Endometrial microvascular endothelial cells (primary cell): ENCODE measurements around the gene GPAT2. TPM values are rescaled to one million over a fixed set of nuclear protein-coding genes. Genes with fewer than 3 reads are reported as not detected.
"Not testable (repeated sequence)": the region's sequence is repeated elsewhere in the genome, so short reads cannot be mapped to it uniquely, and the experiment has no call there.

Experiments
- in situ Hi-C: cut with HindIII; loops from 2 replicates; pipeline ENCODE4 v1.10.0; 2017; ENCODE audit warnings: low sequenced_read_pairs, low pct_unique_long_range_greater_than_20kb; ENCODE audit errors: inconsistent ontology term
- total RNA-seq: library from RNA; depleted of rRNA; stranded (reverse); fragments of >200 nt; gene quantifications from one replicate; pipeline ENCODE4 v1.2.3, GENCODE V29; 2015; ENCODE audit errors: inconsistent ontology term

The GPAT2 gene
- total RNA-seq, 1 donor from 2014 or later = 4.3 TPM

GRCh38 chr2:96065954-96066353 lies 31.2 kb upstream of the GPAT2 start:
- in situ Hi-C loops = not testable (repeated sequence)

- in situ Hi-C loops = no loop called here
These were observed 30.7 kb upstream of the GPAT2 start for GRCh38 chr2:96065381-96065930.

- in situ Hi-C loops = not testable (repeated sequence)
These were observed 30.0 kb upstream of the GPAT2 start for GRCh38 chr2:96064760-96065159.

- in situ Hi-C loops = not testable (repeated sequence)
These were observed 29.4 kb upstream of the GPAT2 start for GRCh38 chr2:96064047-96064675.

DNA sequence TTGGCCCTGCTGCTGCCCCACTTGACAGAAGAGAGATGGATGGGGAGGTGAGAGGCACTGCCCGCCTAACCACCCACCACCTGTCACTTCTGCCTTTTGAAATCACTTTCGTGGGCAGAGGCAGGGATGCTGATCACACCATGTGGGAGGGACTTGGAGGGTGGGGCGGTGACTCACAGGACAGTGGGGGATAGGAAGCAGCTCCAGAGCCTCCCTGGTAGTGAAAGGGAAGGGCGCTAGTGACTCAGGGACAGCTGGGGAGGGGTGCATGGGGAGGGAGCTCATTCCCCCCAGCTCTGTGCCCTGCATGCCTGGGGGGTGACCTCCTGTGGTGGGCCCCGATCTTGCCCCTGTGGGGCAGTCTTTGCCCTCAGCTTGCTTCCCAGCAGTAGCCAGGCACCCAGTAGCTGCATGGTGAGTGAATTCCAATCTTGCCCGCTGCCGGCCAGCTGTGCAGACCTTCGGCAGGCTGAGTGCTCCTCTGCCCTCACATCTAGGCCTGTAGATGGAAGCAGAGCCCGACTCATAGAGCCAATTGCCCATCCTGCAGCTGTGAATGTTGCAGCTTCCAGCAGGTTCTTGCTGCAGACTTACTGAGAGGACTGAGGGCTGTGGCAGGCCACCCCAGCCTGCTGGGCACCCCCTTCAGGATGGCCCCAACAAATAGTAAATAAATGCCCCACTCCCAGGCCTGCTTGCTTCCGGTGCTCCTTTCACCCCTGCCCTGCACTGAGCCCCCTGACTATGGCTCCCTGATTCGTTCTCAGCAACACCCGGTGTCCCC lies 28.6 kb upstream of the GPAT2 start:
- in situ Hi-C loops = not testable (repeated sequence)

DNA sequence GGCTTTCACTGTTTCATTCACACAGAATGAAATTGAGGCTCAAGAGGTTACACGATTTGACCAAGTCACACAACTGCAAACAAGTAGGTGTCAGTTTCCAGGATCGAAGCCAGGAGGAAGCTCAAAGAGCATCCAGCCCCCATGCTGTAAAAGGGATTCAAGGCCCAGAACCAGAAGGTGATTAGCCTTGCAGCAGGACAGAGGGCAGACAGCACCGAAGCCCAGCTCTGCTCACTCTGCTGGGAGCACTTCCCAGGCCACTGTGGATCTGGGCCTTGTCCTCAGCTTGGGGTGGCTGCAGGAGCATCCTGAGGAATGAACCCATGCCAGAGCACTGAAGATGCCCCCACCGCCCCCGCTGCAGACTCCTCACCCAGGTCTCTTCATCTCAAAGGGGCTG lies 27.8 kb upstream of the GPAT2 start:
- in situ Hi-C loops = not testable (repeated sequence)

DNA sequence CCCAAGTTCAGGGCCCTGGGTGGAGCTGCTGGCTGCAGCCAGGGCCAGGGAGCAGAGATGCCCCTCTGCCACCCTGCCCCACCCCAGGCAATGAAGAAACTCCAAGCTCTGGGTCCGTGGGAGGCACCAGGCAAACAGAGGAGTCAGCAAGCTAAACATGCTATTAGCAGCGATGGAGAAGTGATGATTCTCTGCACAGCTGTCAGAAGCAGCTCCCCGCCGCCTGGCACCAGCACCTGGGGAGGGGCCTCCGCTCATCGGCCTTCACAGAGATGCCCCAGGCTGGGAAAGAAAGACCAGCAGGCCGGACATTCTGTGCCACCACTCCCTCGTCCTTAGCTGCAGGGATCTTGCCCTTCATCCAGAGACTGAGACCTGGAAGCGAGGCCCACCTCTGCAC lies 27.2 kb upstream of the GPAT2 start:
- in situ Hi-C loops = not testable (repeated sequence)

DNA sequence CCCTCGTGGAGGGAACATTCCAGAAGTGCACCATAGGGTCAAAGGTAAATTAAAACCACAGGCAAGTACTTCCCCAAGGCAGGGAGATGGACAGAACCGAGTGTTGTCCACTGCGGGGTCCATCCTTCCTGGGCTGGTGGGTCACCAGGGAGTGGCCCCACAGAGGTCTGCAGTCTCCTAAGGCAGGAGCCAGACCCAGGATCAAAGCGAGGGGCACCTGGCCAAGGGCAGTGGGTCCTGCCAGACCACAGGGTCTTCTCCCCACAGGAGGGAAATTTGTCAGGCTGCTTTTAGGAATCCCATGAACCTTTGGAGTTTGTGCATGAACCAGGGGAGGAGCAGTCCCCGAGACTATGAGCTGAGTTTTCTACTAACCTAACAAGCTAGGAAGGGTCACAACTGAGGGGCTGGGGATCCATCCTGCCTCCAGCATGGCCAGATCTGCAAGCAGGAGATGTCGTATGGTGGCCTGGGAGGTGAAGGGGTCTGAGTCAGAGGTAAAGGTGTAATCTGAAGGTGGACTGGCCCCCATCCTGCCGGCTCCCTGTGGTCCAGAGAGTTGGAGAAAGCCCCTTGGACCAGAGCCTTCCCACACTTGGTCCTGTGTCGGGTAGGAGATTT lies 26.6 kb upstream of the GPAT2 start:
- in situ Hi-C loops = not testable (repeated sequence)

- in situ Hi-C loops = not testable (repeated sequence)
These were observed 25.6 kb upstream of the GPAT2 start for GRCh38 chr2:96060325-96060724.

GRCh38 chr2:96059443-96059842 lies 24.7 kb upstream of the GPAT2 start:
- in situ Hi-C loops = not testable (repeated sequence)

- in situ Hi-C loops = not testable (repeated sequence)
These were observed 21.1 kb upstream of the GPAT2 start for GRCh38 chr2:96055830-96056229.

GRCh38 chr2:96054537-96054936 lies 19.8 kb upstream of the GPAT2 start:
- in situ Hi-C loops = not testable (repeated sequence)

- in situ Hi-C loops = not testable (repeated sequence)
These were observed 18.7 kb upstream of the GPAT2 start for GRCh38 chr2:96053385-96053784.

- in situ Hi-C loops = not testable (repeated sequence)
These were observed 17.9 kb upstream of the GPAT2 start for GRCh38 chr2:96052632-96053031.

DNA sequence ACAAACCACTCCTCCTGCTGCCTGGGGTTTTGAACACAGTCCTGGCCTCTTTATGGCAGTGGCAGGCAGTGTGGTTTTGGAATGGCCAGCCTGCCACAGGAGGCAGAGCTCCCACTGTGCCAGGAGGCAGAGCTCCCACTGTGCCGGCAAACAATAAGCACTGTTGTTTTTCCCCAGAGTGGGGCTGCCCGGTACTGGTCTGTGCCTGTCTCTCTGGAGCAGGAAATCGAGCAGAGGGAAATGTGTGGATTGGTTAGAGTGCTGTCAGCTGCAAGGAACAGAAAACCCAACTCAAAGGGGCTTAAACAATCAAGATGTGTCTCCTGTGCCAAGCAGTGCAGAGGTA lies 15.2 kb upstream of the GPAT2 start:
- in situ Hi-C loops = not testable (repeated sequence)

DNA sequence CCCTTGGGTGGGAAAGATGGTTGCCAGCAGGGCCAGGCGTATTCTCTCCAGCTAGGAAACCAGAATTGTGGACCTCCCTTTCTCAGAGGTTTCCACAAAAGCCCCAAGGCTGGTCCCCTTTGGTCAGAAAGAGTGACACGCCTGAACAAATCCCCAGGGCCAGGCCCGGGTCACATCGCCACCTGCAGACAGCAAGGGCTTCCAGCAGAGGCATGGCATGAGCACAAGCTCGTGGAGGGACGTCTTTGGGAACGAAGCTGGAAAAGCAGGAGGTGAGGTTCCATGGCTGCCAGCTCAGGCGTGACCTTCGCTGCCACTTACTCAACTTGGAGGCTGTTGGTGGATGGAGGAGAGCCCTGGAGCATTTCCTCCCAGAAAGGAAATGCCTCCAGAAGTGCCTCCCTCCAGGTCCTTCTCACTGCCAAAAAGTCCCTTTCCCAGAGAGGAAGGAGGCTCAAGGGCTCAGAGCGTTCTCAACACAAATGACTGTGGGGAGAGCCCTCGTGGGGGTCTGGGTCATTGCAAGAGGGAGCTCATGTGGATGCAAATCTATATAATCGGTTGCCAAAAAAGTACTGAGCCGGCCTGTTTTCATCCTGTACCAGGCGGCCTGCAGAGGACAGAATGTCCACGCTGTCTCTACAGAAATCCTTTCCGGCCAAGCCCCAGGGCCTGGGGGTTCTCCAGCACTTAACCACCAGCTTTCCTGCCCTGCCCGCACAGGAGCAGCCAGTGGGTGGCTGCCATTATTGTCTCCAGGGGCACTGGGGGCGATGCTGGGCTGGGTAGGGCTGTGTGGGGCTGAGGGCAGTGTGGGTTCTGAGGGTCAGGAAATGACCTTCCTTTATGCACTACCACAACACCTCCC lies 14.6 kb upstream of the GPAT2 start:
- in situ Hi-C loops = not testable (repeated sequence)

GRCh38 chr2:96035554-96035953 lies 838 bp upstream of the GPAT2 start:
- in situ Hi-C loops = not testable (repeated sequence)

DNA sequence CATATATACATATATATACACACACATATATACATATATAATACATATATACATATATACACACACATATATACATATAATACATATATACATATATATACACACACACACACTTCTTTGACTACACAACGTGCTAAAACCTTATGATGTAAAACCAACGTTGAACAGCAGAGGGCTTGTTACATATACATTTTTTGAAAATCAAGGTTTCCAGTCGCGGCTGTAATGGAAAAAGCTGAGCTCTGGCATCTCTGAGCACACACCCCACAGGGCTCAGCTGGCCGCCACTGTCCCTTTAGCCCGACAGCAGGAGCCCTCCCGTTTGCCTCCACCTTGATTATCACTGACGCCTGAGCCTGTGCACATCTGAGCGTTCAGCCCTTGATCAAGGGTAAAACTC lies 719 bp downstream of the GPAT2 start:
- in situ Hi-C loops = not testable (repeated sequence)

DNA sequence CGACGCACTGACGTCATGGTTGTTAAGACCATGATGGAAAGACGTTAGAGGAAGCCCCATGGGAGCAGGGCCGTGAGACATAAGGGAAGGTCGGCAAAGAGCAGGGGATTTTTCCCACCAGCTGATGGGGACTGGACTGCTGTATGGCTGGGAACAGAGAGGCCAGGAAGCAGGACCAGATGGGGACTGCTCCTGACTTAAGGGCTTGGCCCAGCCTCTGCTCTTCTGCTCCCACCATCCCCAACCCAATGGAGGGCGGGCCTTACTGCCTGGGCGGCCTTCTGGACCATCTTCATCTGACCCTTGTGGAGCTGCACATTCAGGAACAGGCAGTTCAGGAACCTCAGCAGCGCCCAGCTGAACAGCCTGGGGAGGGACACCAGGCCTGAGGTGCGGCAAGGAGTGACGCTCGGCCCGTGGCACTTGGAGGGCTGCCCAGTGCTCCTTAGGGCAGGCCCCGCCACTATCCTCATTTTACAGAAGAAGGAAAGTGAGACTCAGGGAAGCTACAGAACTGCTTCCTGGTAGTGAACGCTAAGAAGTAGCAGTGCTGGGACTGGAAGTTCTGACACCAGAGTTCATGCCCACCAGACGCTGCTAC lies 6.9 kb downstream of the GPAT2 start:
- in situ Hi-C loops = not testable (repeated sequence)
